Spinal cord (tissue), 10 donors: Measurements from ENCODE around the gene MRFAP1. TPM values are rescaled to one million over a fixed set of nuclear protein-coding genes. Genes with fewer than 3 reads are reported as not detected.
A peak's percentile ranks its signal among the peaks of the same experiment; 100 is the strongest.
"Not testable (repeated sequence)": the region's sequence is repeated elsewhere in the genome, so short reads cannot be mapped to it uniquely, and the experiment has no call there.

ENCODE experiments used
- DNase-seq, 6 donors: peaks; one replicate each; pipeline versions ENCODE4 v3.0.0 to v3.0.0-alpha.2; 2013 to 2015; ENCODE audit warnings: low spot score in 6 of 6, low read depth in 4 of 6
- H3K27ac ChIP-seq: one replicate; pipeline ENCODE4 v1.5.1; 2013; ENCODE audit warnings: low read depth, low read length, control low read depth
- H3K27me3 ChIP-seq: one replicate; pipeline ENCODE4 v1.6.1; 2013; ENCODE audit warnings: low read length; ENCODE audit not compliant: control insufficient read depth, insufficient read depth
- H3K36me3 ChIP-seq: one replicate; pipeline ENCODE4 v1.6.1; 2013; ENCODE audit warnings: low read length; ENCODE audit not compliant: control insufficient read depth, insufficient read depth
- H3K4me1 ChIP-seq: one replicate; pipeline ENCODE4 v1.6.1; 2013; ENCODE audit warnings: low read length; ENCODE audit not compliant: control insufficient read depth, insufficient read depth
- H3K4me3 ChIP-seq: one replicate; pipeline ENCODE4 v1.5.1; 2013; ENCODE audit warnings: low read depth, low read length, control low read depth
- H3K9me3 ChIP-seq: one replicate; pipeline ENCODE4 v1.6.1; 2013; ENCODE audit warnings: low read length; ENCODE audit not compliant: control insufficient read depth, insufficient read depth
- WGBS: methylation state at CpG from one replicate; pipeline ENCODE4 v1.1.5; 2013; ENCODE audit warnings: missing lambda C conversion rate; ENCODE audit not compliant: insufficient coverage; 5-methylcytosine and 5-hydroxymethylcytosine counted together
- polyA plus RNA-seq, 2 donors: library from polyadenylated mRNA; unstranded; fragments of 120-200 nt; gene quantifications; one replicate each; pipeline ENCODE4 v1.2.1, GENCODE V29; 2013; ENCODE audit not compliant: insufficient read length in 2 of 2
- total RNA-seq, 2 donors: library from RNA; depleted of rRNA in 1 of 2; stranded (reverse); fragments of 120-200 nt in 1 of 2; fragments of >200 nt in 1 of 2; gene quantifications; one replicate each; pipeline versions ENCODE4 v1.2.3 to v1.2.4, GENCODE V29; 2013 to 2014
- donor health status: healthy.

The MRFAP1 gene
- total and polyA plus RNA-seq, 4 donors, result 103 to 616 (median 316) TPM

GRCh38 chr4:6672541-6673190 lies 32.2 kb downstream of the MRFAP1 start:
- not testable (repeated sequence) for DNase-seq, H3K9me3 ChIP-seq, H3K27me3 ChIP-seq, H3K27ac ChIP-seq
- Histone ChIP-seq H3K36me3 (peaks cover 21% of the 10 kb centered on the region), H3K4me3 (peak overlapping the region; percentile 46), H3K4me1 (peaks cover 22% of the 10 kb centered on the region)
- WGBS, result 96% methylated on average over 21 of the region's 34 CpGs

DNA sequence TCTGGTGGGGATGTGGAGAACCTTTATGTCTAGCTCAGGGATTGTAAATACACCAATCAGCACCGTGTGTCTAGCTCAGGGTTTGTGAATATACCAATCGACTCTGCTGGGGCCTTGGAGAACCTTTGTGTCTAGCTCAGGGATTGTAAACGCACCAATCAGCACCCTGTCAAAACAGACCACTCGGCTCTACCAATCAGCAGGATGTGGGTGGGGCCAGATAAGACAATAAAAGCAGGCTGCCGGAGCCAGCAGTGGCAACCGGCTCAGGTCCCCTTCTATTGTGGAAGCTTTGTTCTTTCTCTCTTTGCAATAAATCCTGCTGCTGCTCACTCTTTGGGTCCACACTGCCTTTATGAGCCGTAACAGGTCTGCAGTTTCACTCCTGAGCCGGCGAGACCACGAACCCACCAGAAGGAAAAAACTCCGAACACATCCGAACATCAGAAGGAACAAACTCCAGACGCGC lies 32.7 kb downstream of the MRFAP1 start:
- not testable (repeated sequence) for H3K9me3 ChIP-seq, H3K27me3 ChIP-seq
- peak in 1 of 6 donors; percentile 18 for DNase-seq
- WGBS, result 16% methylated on average over 4 of the region's 14 CpGs
- Histone ChIP-seq H3K4me3 (peak overlapping the region; percentile 46), H3K27ac (peak overlapping the region; percentile 62), H3K4me1 (peaks cover 22% of the 10 kb centered on the region), H3K36me3 (peaks cover 18% of the 10 kb centered on the region)

DNA sequence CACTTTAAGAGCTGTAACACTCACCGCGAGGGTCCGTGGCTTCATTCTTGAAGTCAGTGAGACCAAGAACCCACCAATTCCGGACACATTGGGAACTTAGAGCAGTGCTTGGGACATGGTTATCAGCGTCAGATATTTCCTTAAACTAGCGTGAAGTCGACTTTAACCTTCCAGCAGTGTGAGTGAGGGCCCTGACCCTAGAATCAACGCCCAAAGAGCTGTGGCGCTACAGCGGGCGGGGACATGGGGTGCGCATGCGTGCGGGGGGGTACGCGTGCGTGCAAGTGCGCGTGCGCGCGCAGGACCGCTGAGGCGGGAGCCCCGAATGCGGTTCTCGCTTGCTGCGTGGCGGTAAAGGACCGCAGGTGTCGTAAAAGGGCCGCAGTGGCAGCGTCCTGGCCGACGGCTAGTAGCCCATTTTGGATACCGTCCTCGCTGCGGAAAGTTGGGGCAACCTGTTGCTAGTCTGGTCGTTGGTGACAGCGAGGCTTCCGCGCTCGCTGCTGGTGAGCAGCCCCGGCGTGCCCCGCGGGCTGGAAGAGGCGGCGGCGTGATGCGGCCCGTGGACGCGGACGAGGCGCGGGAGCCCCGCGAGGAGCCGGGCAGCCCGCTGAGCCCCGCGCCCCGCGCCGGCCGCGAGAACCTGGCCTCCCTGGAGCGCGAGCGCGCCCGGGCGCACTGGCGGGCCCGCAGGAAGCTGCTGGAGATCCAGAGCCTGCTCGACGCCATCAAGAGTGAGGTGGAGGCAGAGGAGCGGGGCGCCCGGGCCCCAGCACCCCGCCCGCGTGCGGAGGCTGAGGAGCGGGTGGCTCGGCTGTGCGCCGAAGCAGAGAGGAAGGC lies 33.4 kb downstream of the MRFAP1 start:
- peak overlapping the region; percentile 62 for H3K27ac ChIP-seq
- no peaks in the 10 kb centered on the region for H3K9me3 ChIP-seq
- H3K36me3 ChIP-seq, result peaks cover 20% of the 10 kb centered on the region
- H3K27me3 ChIP-seq, result no peaks in the 10 kb centered on the region
- peak; percentile 86 to 99 (median 92) for DNase-seq
- WGBS, result 0% methylated on average over 89 of the region's 89 CpGs
- H3K4me3 ChIP-seq, result peak overlapping the region; percentile 46
- peaks cover 22% of the 10 kb centered on the region for H3K4me1 ChIP-seq

- Histone ChIP-seq H3K9me3 (no peaks in the 10 kb centered on the region), H3K4me1 (peaks cover 22% of the 10 kb centered on the region), H3K4me3 (peak overlapping the region; percentile 46), H3K27ac (no peak overlapping the region), H3K36me3 (peaks cover 24% of the 10 kb centered on the region), H3K27me3 (no peaks in the 10 kb centered on the region)
- peak in 2 of 6 donors; percentile 40 to 80 for DNase-seq
- under 1% methylated on average over 31 of the region's 40 CpGs for WGBS
These were observed 34.1 kb downstream of the MRFAP1 start for GRCh38 chr4:6674500-6675149.

GRCh38 chr4:6676722-6677558 lies 36.5 kb downstream of the MRFAP1 start:
- DNase-seq, result no peak
- Histone ChIP-seq H3K4me3 (no peak overlapping the region), H3K27ac (no peak overlapping the region), H3K27me3 (no peaks in the 10 kb centered on the region), H3K4me1 (peaks cover 22% of the 10 kb centered on the region), H3K9me3 (no peaks in the 10 kb centered on the region), H3K36me3 (peaks cover 33% of the 10 kb centered on the region)
- 88% methylated on average over 10 of the region's 21 CpGs for WGBS

DNA sequence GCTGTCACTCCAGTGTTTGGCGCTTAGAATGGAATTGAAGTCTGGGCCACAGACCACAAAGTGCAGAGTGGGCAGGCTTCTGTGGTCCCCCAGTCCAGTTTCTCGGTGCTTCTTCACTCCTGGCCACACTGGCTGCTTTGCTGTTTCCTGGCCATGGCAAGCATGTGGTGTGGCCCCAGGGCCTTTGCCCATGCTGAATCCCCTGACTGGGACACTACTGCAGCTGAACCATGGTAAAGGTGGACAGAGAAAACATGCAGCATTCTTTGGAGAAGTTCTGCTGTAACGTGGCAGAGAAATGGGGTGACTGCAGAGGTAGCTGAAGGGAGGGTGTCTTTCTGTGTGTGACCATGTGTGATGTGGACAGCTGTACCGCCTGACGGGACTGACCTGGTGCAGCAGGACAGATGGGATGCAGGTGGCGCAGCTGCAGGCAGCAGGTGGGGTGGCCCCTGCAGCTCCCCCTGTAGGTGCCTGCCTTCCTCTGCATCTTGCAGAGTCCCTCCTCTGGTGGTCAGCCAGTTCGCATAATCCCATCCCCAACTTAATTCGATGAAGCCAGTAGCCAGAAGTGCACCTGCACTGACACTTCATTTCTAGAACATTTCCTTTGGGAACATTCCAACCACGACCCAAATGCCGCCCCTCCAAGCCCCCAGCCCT lies 40.0 kb downstream of the MRFAP1 start:
- Histone ChIP-seq H3K27ac (no peak overlapping the region), H3K36me3 (peaks cover 39% of the 10 kb centered on the region), H3K9me3 (no peaks in the 10 kb centered on the region), H3K27me3 (no peaks in the 10 kb centered on the region), H3K4me3 (no peak overlapping the region), H3K4me1 (peaks cover 16% of the 10 kb centered on the region)
- no peak for DNase-seq
- 85% methylated on average over 10 of the region's 10 CpGs for WGBS

DNA sequence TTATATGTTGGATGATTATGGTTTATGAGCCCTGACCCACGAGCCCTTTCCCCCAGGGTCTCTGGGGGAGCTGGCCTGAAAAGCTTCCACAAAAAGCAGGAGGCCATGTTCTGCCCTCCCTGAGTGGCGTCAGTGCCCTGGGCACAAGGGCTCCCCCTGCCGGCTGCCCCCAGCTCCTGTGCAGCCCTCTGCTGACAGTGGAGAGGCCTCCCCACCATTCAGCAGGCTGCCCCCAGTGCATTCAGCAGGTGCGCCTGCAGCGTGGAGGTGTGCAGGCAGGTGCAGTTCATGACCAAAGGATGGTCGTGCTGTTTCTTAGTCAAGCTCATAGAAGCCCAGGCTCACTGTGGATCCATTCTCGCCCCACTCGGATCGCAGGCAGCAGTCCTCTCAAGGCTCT lies 40.7 kb downstream of the MRFAP1 start:
- Histone ChIP-seq H3K4me1 (peaks cover 10% of the 10 kb centered on the region), H3K27ac (no peak overlapping the region), H3K4me3 (no peak overlapping the region), H3K27me3 (no peaks in the 10 kb centered on the region), H3K36me3 (peaks cover 40% of the 10 kb centered on the region), H3K9me3 (no peaks in the 10 kb centered on the region)
- DNase-seq, result no peak
- 91% methylated on average over 9 of the region's 9 CpGs for WGBS

DNA sequence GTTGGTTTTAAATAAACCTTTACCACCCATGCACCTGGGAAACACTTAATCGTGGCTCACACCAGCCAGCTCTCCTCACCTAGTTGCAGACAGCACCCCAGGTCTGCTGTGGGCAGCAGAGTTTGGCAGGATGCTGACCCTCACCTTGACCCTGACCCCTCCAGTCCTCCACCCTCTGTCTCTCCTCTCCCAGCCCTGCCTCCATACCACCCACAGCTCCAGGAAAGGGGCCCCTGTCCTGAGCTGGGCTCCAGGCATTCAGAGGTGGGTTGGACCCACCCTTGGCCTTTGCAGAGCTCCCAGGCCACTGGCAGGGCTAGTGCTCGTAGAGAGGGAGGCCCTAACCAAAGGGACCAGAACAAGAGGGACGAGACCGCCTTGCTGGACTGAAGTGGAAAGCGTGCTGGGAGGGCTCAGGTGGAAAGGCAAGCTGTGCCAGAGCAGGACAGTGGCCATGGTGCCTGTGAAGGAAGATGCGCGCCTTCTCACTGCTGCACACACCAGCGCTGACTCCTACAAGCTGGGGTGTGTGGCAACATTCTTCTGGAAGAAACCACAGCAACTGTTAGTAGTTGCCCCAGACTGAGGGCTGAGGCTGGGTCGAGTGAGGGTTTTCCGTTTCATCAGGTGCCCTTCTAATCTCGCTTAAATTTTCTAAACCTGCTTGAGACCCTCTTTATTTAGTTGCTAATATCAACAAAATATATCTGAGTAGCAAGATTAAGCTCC lies 42.5 kb downstream of the MRFAP1 start:
- H3K27ac ChIP-seq, result no peak overlapping the region
- no peaks in the 10 kb centered on the region for H3K9me3 ChIP-seq
- DNase-seq, result no peak
- peaks cover 34% of the 10 kb centered on the region for H3K36me3 ChIP-seq
- no peaks in the 10 kb centered on the region for H3K27me3 ChIP-seq
- H3K4me1 ChIP-seq, result no peaks in the 10 kb centered on the region
- WGBS, result 80% methylated on average over 9 of the region's 11 CpGs
- H3K4me3 ChIP-seq, result no peak overlapping the region
